B cell (primary cell): ENCODE data around the gene TREM1. TPM values are rescaled to one million over a fixed set of nuclear protein-coding genes. Genes with fewer than 3 reads are reported as not detected.

ENCODE experiments used
- ATAC-seq: fragments of 200-7000 bp; cut with Tn5 transposase; one replicate; pipeline ENCODE4 v1.10.0; 2021; ENCODE audit warnings: low read depth, mild to moderate bottlenecking, moderate number of reproducible peaks, moderate library complexity
- CTCF ChIA-PET: fragments of 350-600 bp; sonication (Branson Sonifier 250); formaldehyde crosslinking; loops from one replicate; lab custom pipeline; 2021; ENCODE audit warnings: antibody characterized with exemption, inconsistent platforms; lab: Charles Lee
- POLR2A ChIA-PET: fragments of 350-600 bp; sonication (Branson Sonifier 250); formaldehyde crosslinking; loops from one replicate; lab custom pipeline; 2021; ENCODE audit warnings: antibody characterized with exemption; lab: Charles Lee
- DNase-seq: peaks from one replicate; pipeline ENCODE4 v3.0.0; 2013
- H2AFZ ChIP-seq: 2 replicates; pipeline ENCODE4 v1.6.1; 2012; ENCODE audit warnings: mild to moderate bottlenecking, low read depth, low read length; ENCODE audit not compliant: insufficient read depth, poor library complexity, severe bottlenecking
- H3K27ac ChIP-seq, 2 donors: 1 replicate in 1 of 2; 2 replicates in 1 of 2; pipeline ENCODE4 v1.5.1; 2012 to 2013; ENCODE audit warnings: low read length in 2 of 2, mild to moderate bottlenecking in 2 of 2, moderate library complexity in 1 of 2
- H3K27me3 ChIP-seq, 4 experiments: fragments of 200-600 bp in 1 of 4; sonication (generic) in 1 of 4; replicated peaks in 1 of 4; 1 replicate in 2 of 4; 2 replicates in 2 of 4; pipeline versions ENCODE4 v1.6.1 to v1.7.0; 2013 to 2016; ENCODE audit warnings: low read length in 3 of 4, mild to moderate bottlenecking in 2 of 4, mixed read lengths in 1 of 4, moderate library complexity in 1 of 4; ENCODE audit not compliant: insufficient read depth in 4 of 4, control insufficient read depth in 3 of 4; ENCODE audit errors: control extremely low read depth in 1 of 4
- H3K36me3 ChIP-seq, 2 experiments: replicated peaks in 1 of 2; 1 replicate in 1 of 2; 2 replicates in 1 of 2; pipeline versions ENCODE4 v1.6.1 to v1.7.1; 2013; ENCODE audit warnings: low read length in 1 of 2; ENCODE audit not compliant: insufficient read depth in 2 of 2, control insufficient read depth in 1 of 2; ENCODE audit errors: control extremely low read depth in 1 of 2, extremely low read depth in 1 of 2
- H3K4me1 ChIP-seq, 2 donors: fragments of 200-600 bp in 1 of 2; sonication (generic) in 1 of 2; 1 replicate in 1 of 2; 2 replicates in 1 of 2; pipeline versions ENCODE4 v1.5.1 to v1.6.1; 2013 to 2017; ENCODE audit warnings: low read length in 2 of 2; ENCODE audit not compliant: control insufficient read depth in 2 of 2, insufficient read depth in 2 of 2
- H3K4me2 ChIP-seq: replicated peaks from 2 replicates; pipeline ENCODE3; 2012; ENCODE audit warnings: mild to moderate bottlenecking, low read depth, low read length; ENCODE audit not compliant: poor library complexity, severe bottlenecking
- H3K4me3 ChIP-seq, 5 experiments: fragments of 200-600 bp in 1 of 5; sonication (generic) in 1 of 5; 1 replicate in 3 of 5; 2 replicates in 2 of 5; pipeline versions ENCODE4 v1.5.1 to v1.7.0; 2011 to 2016; ENCODE audit warnings: low read length in 4 of 5, mild to moderate bottlenecking in 4 of 5, low read depth in 2 of 5, control low read depth in 1 of 5, moderate library complexity in 1 of 5; ENCODE audit not compliant: insufficient read depth in 1 of 5; ENCODE audit errors: control extremely low read depth in 1 of 5, extremely low read depth in 1 of 5
- H3K79me2 ChIP-seq: fragments of 200-600 bp; sonication (generic); one replicate; pipeline ENCODE4 v1.6.0; 2016; ENCODE audit warnings: low read length; ENCODE audit not compliant: control insufficient read depth, insufficient read depth
- H3K9ac ChIP-seq: fragments of 200-600 bp; sonication (generic); 2 replicates; pipeline ENCODE4 v1.6.1; 2017; ENCODE audit warnings: mild to moderate bottlenecking, low read length, moderate library complexity
- H3K9me3 ChIP-seq, 3 donors: one replicate each; pipeline versions ENCODE4 v1.6.1 to v1.7.1; 2013; ENCODE audit warnings: low read length in 2 of 3; ENCODE audit not compliant: control insufficient read depth in 2 of 3, insufficient read depth in 1 of 3; ENCODE audit errors: control extremely low read depth in 1 of 3
- H4K20me1 ChIP-seq: 2 replicates; pipeline ENCODE4 v1.6.0; 2012; ENCODE audit warnings: mild to moderate bottlenecking, low read length; ENCODE audit not compliant: insufficient read depth, control insufficient read depth, poor library complexity, severe bottlenecking
- H3K27ac Mint-ChIP-seq: one replicate; pipeline ENCODE4 v1.8.0; 2021; ENCODE audit warnings: mixed read lengths
- H3K27me3 Mint-ChIP-seq: one replicate; pipeline ENCODE4 v1.8.0; 2021; ENCODE audit warnings: mixed read lengths
- H3K4me1 Mint-ChIP-seq: one replicate; pipeline ENCODE4 v1.8.0; 2021; ENCODE audit warnings: mixed read lengths
- H3K4me3 Mint-ChIP-seq: one replicate; pipeline ENCODE4 v1.8.0; 2021; ENCODE audit warnings: mixed read lengths
- H3K9me3 Mint-ChIP-seq: one replicate; pipeline ENCODE4 v1.8.0; 2022; ENCODE audit warnings: mixed read lengths; ENCODE audit not compliant: insufficient read depth
- EZH2 ChIP-seq: IDR thresholded peaks from 2 replicates; pipeline ENCODE4 v1.6.1; 2012; ENCODE audit warnings: borderline replicate concordance, low read depth, mild to moderate bottlenecking, moderate library complexity, low read length; ENCODE audit not compliant: insufficient read depth, poor library complexity, severe bottlenecking
- WGBS: methylation state at CpG from one replicate; pipeline ENCODE4 v1.1.5; 2013; ENCODE audit warnings: missing lambda C conversion rate; ENCODE audit not compliant: insufficient coverage; 5-methylcytosine and 5-hydroxymethylcytosine counted together
- intact Hi-C: fragments of 100-400 bp; cut with micrococcal nuclease; formaldehyde crosslinking; loops from one replicate; pipeline ENCODE4 v1.10.0; 2022
- polyA plus RNA-seq: library from polyadenylated mRNA; depleted of rRNA; stranded (reverse); fragments of >200 nt; gene quantifications from 2 replicates; pipeline ENCODE4 v1.2.3, GENCODE V29; 2012
- total RNA-seq, 2 donors: library from RNA; stranded (reverse); fragments of 120-200 nt in 1 of 2; gene quantifications; 1 replicate in 1 of 2; 2 replicates in 1 of 2; pipeline versions ENCODE4 v1.2.3 to v1.2.4, GENCODE V29; 2013 to 2022
- TF ChIP-seq, protein P1 (sequence below): fragments of 200-600 bp; IDR thresholded peaks from one replicate; pipeline ENCODE4 v1.8.0; 2022; ENCODE audit warnings: antibody characterized with exemption, mild to moderate bottlenecking

Gene TREM1
- total and polyA plus RNA-seq, 2 donors (not counting 1 experiment from before 2014, with no cell fraction given), result 1.9 TPM; not detected in 1

DNA sequence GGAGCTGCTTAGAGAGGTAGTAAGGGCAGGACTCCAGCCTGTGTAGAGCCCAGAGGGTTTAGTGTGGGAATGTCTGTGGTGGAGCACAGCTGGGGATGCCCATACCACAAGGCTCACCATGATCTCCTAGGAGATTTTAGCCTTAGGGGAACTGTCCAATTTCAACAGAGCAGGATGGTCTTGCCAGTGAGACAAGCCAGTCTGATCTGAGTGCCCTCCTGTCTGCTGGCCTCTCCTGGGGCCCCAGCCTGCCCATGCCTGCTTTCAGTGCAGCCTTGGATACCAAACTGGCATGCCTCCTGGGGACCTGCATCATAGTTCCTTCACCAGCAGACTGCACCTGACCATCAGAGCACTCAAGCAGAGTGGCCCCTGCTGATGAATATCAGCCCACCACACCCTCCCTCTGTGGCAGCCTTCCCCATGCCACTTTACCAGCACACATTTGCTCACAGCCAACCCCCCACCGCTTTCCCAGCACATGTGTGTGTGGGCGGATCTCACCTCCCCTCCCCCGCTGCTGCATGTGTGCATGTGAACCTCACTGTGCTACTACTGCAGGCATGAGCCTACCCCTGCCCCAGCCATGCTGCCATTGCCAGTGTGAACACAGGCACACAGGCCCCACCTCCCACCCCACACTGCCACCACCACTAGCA is 7.9 kb upstream of the TREM1 start:
- Mint-ChIP-seq H3K27ac (no peak overlapping the region), H3K9me3 (peaks cover 6% of the 10 kb centered on the region), H3K4me3 (no peak overlapping the region), H3K4me1 (peaks cover 24% of the 10 kb centered on the region), H3K27me3 (no peaks in the 10 kb centered on the region)
- no peak overlapping the region for H3K27ac ChIP-seq
- POLR2A ChIA-PET, result no interaction called here
- no peaks in the 10 kb centered on the region for H3K36me3 ChIP-seq
- H3K9ac ChIP-seq, result no peak overlapping the region
- no peak overlapping the region for H3K4me3 ChIP-seq
- peaks cover 9% of the 10 kb centered on the region for H3K79me2 ChIP-seq
- no peaks in the 10 kb centered on the region for H4K20me1 ChIP-seq
- 84% methylated on average over 3 of the region's 3 CpGs for WGBS
- no peaks in the 10 kb centered on the region for H3K27me3 ChIP-seq
- DNase-seq, result no peak
- ATAC-seq, result no peak
- H3K4me1 ChIP-seq, result peaks cover 12 to 15% of the 10 kb centered on the region in 2 donors
- H3K4me2 ChIP-seq, result peak overlapping the region; percentile 6
- no peak overlapping the region for H2AFZ ChIP-seq
- no peaks in the 10 kb centered on the region for H3K9me3 ChIP-seq
- no peak for TF ChIP-seq EZH2
- TF ChIP-seq, protein P1, sequence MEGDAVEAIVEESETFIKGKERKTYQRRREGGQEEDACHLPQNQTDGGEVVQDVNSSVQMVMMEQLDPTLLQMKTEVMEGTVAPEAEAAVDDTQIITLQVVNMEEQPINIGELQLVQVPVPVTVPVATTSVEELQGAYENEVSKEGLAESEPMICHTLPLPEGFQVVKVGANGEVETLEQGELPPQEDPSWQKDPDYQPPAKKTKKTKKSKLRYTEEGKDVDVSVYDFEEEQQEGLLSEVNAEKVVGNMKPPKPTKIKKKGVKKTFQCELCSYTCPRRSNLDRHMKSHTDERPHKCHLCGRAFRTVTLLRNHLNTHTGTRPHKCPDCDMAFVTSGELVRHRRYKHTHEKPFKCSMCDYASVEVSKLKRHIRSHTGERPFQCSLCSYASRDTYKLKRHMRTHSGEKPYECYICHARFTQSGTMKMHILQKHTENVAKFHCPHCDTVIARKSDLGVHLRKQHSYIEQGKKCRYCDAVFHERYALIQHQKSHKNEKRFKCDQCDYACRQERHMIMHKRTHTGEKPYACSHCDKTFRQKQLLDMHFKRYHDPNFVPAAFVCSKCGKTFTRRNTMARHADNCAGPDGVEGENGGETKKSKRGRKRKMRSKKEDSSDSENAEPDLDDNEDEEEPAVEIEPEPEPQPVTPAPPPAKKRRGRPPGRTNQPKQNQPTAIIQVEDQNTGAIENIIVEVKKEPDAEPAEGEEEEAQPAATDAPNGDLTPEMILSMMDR, result no peak
- CTCF ChIA-PET, result no interaction called here
- intact Hi-C loops, result no loop called here

DNA sequence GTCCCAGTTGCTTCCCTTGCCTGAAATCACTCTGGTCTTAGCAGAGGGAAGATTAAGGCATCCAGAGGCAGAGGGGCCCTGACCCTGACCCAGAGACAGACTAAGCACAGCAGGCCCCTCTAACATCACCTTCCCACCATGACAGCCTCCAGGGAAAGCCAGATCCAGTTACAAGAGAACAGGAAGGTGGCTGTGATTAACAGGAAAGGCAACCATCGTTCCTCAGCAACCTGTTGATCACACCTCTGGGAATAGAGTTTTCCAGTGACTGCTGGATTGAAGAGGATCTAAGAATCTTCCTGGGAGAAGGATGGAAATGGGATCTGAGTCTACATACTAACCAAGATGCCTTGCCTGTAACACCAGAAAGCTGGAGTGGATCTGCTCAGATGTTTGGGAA is 5.2 kb upstream of the TREM1 start:
- no peak for TF ChIP-seq EZH2
- TF ChIP-seq, protein P1, result no peak
- Histone ChIP-seq H3K9ac (no peak overlapping the region), H3K27me3 (no peaks in the 10 kb centered on the region)

More for the DNA sequence above, 5.2 kb upstream of the TREM1 start:
- Mint-ChIP-seq H3K27ac (no peak overlapping the region), H3K4me3 (no peak overlapping the region), H3K9me3 (no peaks in the 10 kb centered on the region), H3K27me3 (peaks cover under 1% of the 10 kb centered on the region), H3K4me1 (peaks cover 14% of the 10 kb centered on the region)
- H2AFZ ChIP-seq, result no peak overlapping the region
- H3K4me3 ChIP-seq, result no peak overlapping the region
- intact Hi-C loops, result no loop called here
- POLR2A ChIA-PET, result no interaction called here
- no peaks in the 10 kb centered on the region for H4K20me1 ChIP-seq
- ATAC-seq (no peak), DNase-seq (no peak)
- peaks cover 0 to 4% of the 10 kb centered on the region in 2 donors for H3K4me1 ChIP-seq
- WGBS, result 100% methylated on average over 1 of the region's 1 CpG
- H3K9me3 ChIP-seq, result no peaks in the 10 kb centered on the region
- H3K36me3 ChIP-seq, result no peaks in the 10 kb centered on the region
- H3K4me2 ChIP-seq, result no peak overlapping the region
- H3K27ac ChIP-seq, result no peak overlapping the region
- CTCF ChIA-PET, result no interaction called here
- H3K79me2 ChIP-seq, result peaks cover 6% of the 10 kb centered on the region
